Glutamatergic neuron (in vitro differentiated cells): ENCODE measurements around the gene AMIGO3. TPM values are rescaled to one million over a fixed set of nuclear protein-coding genes. Genes with fewer than 3 reads are reported as not detected.

Experiments used
- DNase-seq: peaks from one replicate; pipeline ENCODE4 v3.0.0; 2022
- H3K27ac Mint-ChIP-seq: one replicate; pipeline ENCODE4 v1.8.0; 2020; ENCODE audit warnings: mild to moderate bottlenecking, mixed read lengths, inconsistent platforms; ENCODE audit not compliant: unreplicated experiment
- H3K27me3 Mint-ChIP-seq: one replicate; pipeline ENCODE4 v1.8.0; 2020; ENCODE audit warnings: mild to moderate bottlenecking, moderate library complexity, mixed read lengths, inconsistent platforms; ENCODE audit not compliant: unreplicated experiment
- H3K36me3 Mint-ChIP-seq: one replicate; pipeline ENCODE4 v1.8.0; 2020; ENCODE audit warnings: mild to moderate bottlenecking, mixed read lengths, inconsistent platforms; ENCODE audit not compliant: unreplicated experiment
- H3K4me1 Mint-ChIP-seq: one replicate; pipeline ENCODE4 v1.8.0; 2020; ENCODE audit warnings: mild to moderate bottlenecking, low read depth, mixed read lengths, inconsistent platforms; ENCODE audit not compliant: unreplicated experiment
- H3K4me3 Mint-ChIP-seq: one replicate; pipeline ENCODE4 v1.8.0; 2020; ENCODE audit warnings: mild to moderate bottlenecking, mixed read lengths, inconsistent platforms; ENCODE audit not compliant: unreplicated experiment
- H3K9me3 Mint-ChIP-seq: one replicate; pipeline ENCODE4 v1.8.0; 2020; ENCODE audit warnings: mild to moderate bottlenecking, moderate library complexity, mixed read lengths, inconsistent platforms; ENCODE audit not compliant: unreplicated experiment
- CTCF ChIP-seq: fragments of 200-600 bp; sonication (generic); IDR thresholded peaks from one replicate; pipeline ENCODE4 v1.5.0; 2021; ENCODE audit not compliant: partially characterized antibody, unreplicated experiment
- total RNA-seq: library from RNA; stranded (reverse); fragmentation: NEBNext Ultra II Directional; extraction: Animal tissue kit (Norgen Biotek cat#: 25700); gene quantifications from one replicate; pipeline ENCODE4 v1.2.1, GENCODE V29; 2021; ENCODE audit not compliant: unreplicated experiment

AMIGO3 gene
- total RNA-seq, 1 donor from 2014 or later: 1.4 TPM

- H3K27ac Mint-ChIP-seq: no peak overlapping the region
- peaks cover 11% of the 10 kb centered on the region for H3K9me3 Mint-ChIP-seq
- no peak for DNase-seq
- H3K27me3 Mint-ChIP-seq: peaks cover 20% of the 10 kb centered on the region
- peaks cover 9% of the 10 kb centered on the region for H3K4me1 Mint-ChIP-seq
- H3K4me3 Mint-ChIP-seq: no peak overlapping the region
- no peaks in the 10 kb centered on the region for H3K36me3 Mint-ChIP-seq
- no peak for TF ChIP-seq CTCF
Observed at GRCh38 chr3:49715611-49716121, 3.8 kb downstream of the AMIGO3 start.

- peaks cover 8% of the 10 kb centered on the region for H3K4me1 Mint-ChIP-seq
- no peak for TF ChIP-seq CTCF
- H3K9me3 Mint-ChIP-seq: peaks cover 8% of the 10 kb centered on the region
- no peak for DNase-seq
- H3K36me3 Mint-ChIP-seq: no peaks in the 10 kb centered on the region
- no peak overlapping the region for H3K27ac Mint-ChIP-seq
- no peak overlapping the region for H3K4me3 Mint-ChIP-seq
- peaks cover 14% of the 10 kb centered on the region for H3K27me3 Mint-ChIP-seq
Observed at GRCh38 chr3:49714728-49715550, 4.5 kb downstream of the AMIGO3 start.

- peaks cover 3% of the 10 kb centered on the region for H3K4me1 Mint-ChIP-seq
- no peak for DNase-seq
- H3K36me3 Mint-ChIP-seq: no peaks in the 10 kb centered on the region
- no peak overlapping the region for H3K27ac Mint-ChIP-seq
- H3K9me3 Mint-ChIP-seq: peaks cover 4% of the 10 kb centered on the region
- H3K4me3 Mint-ChIP-seq: no peak overlapping the region
- TF ChIP-seq CTCF: no peak
- H3K27me3 Mint-ChIP-seq: peaks cover 6% of the 10 kb centered on the region
Observed at GRCh38 chr3:49713336-49714105, 6.0 kb downstream of the AMIGO3 start.

GRCh38 chr3:49712631-49713317 lies 6.7 kb downstream of the AMIGO3 start:
- no peak for DNase-seq
- no peak overlapping the region for H3K4me3 Mint-ChIP-seq

More at GRCh38 chr3:49712631-49713317, 6.7 kb downstream of the AMIGO3 start:
- Mint-ChIP-seq H3K27me3 (peaks cover 8% of the 10 kb centered on the region), H3K4me1 (peaks cover 8% of the 10 kb centered on the region), H3K36me3 (no peaks in the 10 kb centered on the region), H3K27ac (no peak overlapping the region), H3K9me3 (peaks cover 4% of the 10 kb centered on the region)
- no peak for TF ChIP-seq CTCF
